Fibroblast of villous mesenchyme (primary cell): ENCODE data around the gene UQCRHL. TPM values are rescaled to one million over a fixed set of nuclear protein-coding genes. Genes with fewer than 3 reads are reported as not detected.

Experiments
- DNase-seq: peaks from one replicate; pipeline ENCODE4 v3.0.0-alpha.2; 2010; ENCODE audit warnings: low read depth
- H3K4me3 ChIP-seq: 2 replicates; pipeline ENCODE4 v1.5.1; 2011; ENCODE audit warnings: low read depth, mild to moderate bottlenecking, low read length
- total RNA-seq: library from RNA; depleted of rRNA; stranded (reverse); fragments of >200 nt; gene quantifications from 2 replicates; pipeline ENCODE4 v1.2.3, GENCODE V29; 2012
- TF ChIP-seq, protein P1 (sequence below): IDR thresholded peaks from 2 replicates; pipeline ENCODE4 v1.5.1; 2012; ENCODE audit warnings: low read depth, mild to moderate bottlenecking, low read length; ENCODE audit not compliant: insufficient read depth

UQCRHL gene
- total RNA-seq, 1 donor: 1.3 TPM

DNA sequence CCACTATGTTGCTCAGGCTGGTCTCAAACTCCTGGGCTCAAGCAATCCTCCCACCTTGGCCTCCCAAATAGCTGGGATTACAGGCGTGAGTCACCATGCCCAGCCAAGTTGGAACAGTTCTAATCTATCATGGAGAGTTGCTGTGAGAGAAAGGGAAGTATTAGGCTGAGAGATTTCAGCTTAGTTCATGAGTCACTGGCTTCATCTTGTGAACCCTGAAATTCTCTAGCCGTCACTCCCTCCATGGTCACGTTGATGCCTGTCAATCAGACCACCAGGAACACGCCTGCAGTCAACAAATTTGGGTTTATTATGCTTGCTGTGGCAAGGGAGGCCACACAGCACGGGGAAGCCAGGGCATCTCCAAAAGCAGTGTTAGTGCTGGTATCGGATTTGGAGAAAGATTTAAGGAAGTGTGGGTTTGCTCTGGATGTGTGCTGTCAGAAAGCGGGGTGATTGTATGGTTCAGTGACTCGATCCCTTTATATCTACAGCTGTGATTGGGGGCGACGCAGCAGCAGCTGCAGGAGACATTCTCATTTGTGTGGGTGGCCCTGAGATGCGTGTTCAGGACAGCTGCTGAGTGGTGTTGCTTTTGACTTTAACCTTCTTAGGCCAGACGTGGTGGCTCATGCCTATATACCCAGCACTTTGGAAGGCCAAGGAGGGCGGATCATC, 18.7 kb downstream of the UQCRHL start:
- TF ChIP-seq, protein P1, sequence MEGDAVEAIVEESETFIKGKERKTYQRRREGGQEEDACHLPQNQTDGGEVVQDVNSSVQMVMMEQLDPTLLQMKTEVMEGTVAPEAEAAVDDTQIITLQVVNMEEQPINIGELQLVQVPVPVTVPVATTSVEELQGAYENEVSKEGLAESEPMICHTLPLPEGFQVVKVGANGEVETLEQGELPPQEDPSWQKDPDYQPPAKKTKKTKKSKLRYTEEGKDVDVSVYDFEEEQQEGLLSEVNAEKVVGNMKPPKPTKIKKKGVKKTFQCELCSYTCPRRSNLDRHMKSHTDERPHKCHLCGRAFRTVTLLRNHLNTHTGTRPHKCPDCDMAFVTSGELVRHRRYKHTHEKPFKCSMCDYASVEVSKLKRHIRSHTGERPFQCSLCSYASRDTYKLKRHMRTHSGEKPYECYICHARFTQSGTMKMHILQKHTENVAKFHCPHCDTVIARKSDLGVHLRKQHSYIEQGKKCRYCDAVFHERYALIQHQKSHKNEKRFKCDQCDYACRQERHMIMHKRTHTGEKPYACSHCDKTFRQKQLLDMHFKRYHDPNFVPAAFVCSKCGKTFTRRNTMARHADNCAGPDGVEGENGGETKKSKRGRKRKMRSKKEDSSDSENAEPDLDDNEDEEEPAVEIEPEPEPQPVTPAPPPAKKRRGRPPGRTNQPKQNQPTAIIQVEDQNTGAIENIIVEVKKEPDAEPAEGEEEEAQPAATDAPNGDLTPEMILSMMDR: no peak
- no peak overlapping the region for H3K4me3 ChIP-seq
- DNase-seq: peak; percentile 51

DNA sequence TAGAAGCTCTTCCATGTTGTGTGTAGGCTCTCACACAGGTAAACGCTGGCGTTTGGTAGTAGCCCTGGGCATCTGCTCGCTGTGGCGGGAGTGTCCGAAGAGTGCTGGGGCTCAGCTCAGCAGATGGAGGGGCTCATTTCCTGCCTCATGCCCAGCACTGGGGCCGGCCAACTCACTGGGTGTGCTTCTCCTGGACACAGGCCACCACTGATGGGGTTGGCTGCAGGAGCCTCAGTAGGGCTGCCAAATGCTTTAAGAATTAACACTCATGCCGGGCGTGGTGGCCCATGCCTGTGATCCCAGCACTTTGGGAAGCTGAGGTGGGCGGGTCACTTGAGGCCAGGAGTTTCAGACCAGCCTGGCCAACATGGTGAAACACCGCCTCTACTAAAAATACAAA, 20.9 kb downstream of the UQCRHL start:
- TF ChIP-seq, protein P1: no peak
- no peak overlapping the region for H3K4me3 ChIP-seq
- no peak for DNase-seq

GRCh38 chr1:15785683-15786082, 21.8 kb downstream of the UQCRHL start:
- no peak overlapping the region for H3K4me3 ChIP-seq
- DNase-seq: no peak
- TF ChIP-seq, protein P1: no peak

- TF ChIP-seq, protein P1: no peak
- no peak for DNase-seq
- no peak overlapping the region for H3K4me3 ChIP-seq
Measured at GRCh38 chr1:15777909-15778707, 29.3 kb downstream of the UQCRHL start.

DNA sequence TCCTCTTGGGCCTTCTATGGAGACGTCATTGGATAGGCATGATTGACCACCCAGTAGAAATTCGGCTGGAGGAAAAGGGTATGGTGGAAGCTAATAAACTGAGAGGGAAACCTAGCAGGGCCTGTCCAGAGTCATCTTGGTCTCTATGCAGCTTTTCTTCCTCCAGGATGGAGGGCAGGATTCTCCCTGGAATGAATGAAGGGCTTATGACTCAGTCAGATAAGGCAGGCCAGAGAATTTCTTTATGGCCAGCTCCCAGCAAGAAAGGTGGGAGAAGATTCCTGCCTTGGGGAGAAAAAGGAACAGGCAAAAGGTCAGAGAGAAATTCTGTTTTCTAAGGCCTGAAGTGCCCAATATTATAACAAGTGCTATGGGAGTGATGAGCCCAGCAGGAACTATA, 31.7 kb downstream of the UQCRHL start:
- TF ChIP-seq, protein P1: no peak
- H3K4me3 ChIP-seq: no peak overlapping the region
- no peak for DNase-seq

GRCh38 chr1:15771836-15772515, 35.5 kb downstream of the UQCRHL start:
- peak; percentile 59 for DNase-seq
- TF ChIP-seq, protein P1: no peak

More at GRCh38 chr1:15771836-15772515, 35.5 kb downstream of the UQCRHL start:
- H3K4me3 ChIP-seq: no peak overlapping the region
